OCI-LY7 (cell line): Measurements from ENCODE around the gene BRPF3. TPM values are rescaled to one million over a fixed set of nuclear protein-coding genes. Genes with fewer than 3 reads are reported as not detected.

ENCODE experiments used
- BruUV-seq: library from RNA; stranded (reverse); fragments of 400-500 nt; replicated peaks from 2 replicates; lab custom pipeline; 2021; lab: Mats Ljungman, UMichigan
- CTCF ChIA-PET: fragments of 300-600 bp; sonication (Branson Sonifier 250); formaldehyde crosslinking; loops from one replicate; lab custom pipeline; 2022; ENCODE audit warnings: antibody characterized with exemption; ENCODE audit not compliant: unreplicated experiment; lab: Charles Lee
- POLR2A ChIA-PET: fragments of 300-600 bp; sonication (Branson Sonifier 250); formaldehyde crosslinking; loops from one replicate; lab custom pipeline; 2022; ENCODE audit warnings: antibody characterized with exemption; lab: Charles Lee
- DNase-seq: peaks from one replicate; pipeline ENCODE4 v3.0.0-alpha.2; 2015; ENCODE audit warnings: low spot score
- H2AFZ ChIP-seq: fragments of 200-600 bp; sonication (generic), shearing (Covaris generic); 2 replicates; pipeline ENCODE4 v1.6.1; 2014; ENCODE audit warnings: mild to moderate bottlenecking, antibody characterized with exemption, low read length, moderate library complexity
- H3K27ac ChIP-seq: fragments of 200-600 bp; sonication (generic); 2 replicates; pipeline ENCODE4 v1.5.1; 2014; ENCODE audit warnings: mixed run types, low read depth, mild to moderate bottlenecking, moderate library complexity, low read length, inconsistent platforms; ENCODE audit not compliant: poor library complexity, severe bottlenecking
- H3K36me3 ChIP-seq: fragments of 200-600 bp; sonication (generic); 2 replicates; pipeline ENCODE4 v1.6.1; 2014; ENCODE audit warnings: mild to moderate bottlenecking, antibody characterized with exemption, low read length, moderate library complexity, mixed read lengths; ENCODE audit not compliant: insufficient read depth
- H3K4me1 ChIP-seq: fragments of 200-600 bp; sonication (generic); 2 replicates; pipeline ENCODE4 v1.5.1; 2014; ENCODE audit warnings: mild to moderate bottlenecking, low read length; ENCODE audit not compliant: insufficient read depth, poor library complexity, severe bottlenecking
- H3K4me2 ChIP-seq: fragments of 200-600 bp; sonication (generic); 2 replicates; pipeline ENCODE4 v1.6.1; 2014; ENCODE audit warnings: mild to moderate bottlenecking, low read length
- H3K4me3 ChIP-seq: fragments of 200-600 bp; sonication (generic); 2 replicates; pipeline ENCODE4 v1.5.1; 2014; ENCODE audit warnings: mild to moderate bottlenecking, low read depth, low read length; ENCODE audit not compliant: poor library complexity, severe bottlenecking
- H3K79me2 ChIP-seq: fragments of 200-600 bp; sonication (generic); 2 replicates; pipeline ENCODE4 v1.6.1; 2016; ENCODE audit warnings: low read depth, mild to moderate bottlenecking, low read length, moderate library complexity, mixed read lengths; ENCODE audit not compliant: insufficient read depth
- H3K9me2 ChIP-seq: fragments of 200-600 bp; sonication (generic); 2 replicates; pipeline ENCODE4 v1.6.1; 2016; ENCODE audit warnings: mild to moderate bottlenecking, low read length, mixed read lengths; ENCODE audit not compliant: insufficient read depth
- H3K9me3 ChIP-seq: fragments of 200-600 bp; sonication (generic); 2 replicates; pipeline ENCODE4 v1.6.1; 2014; ENCODE audit warnings: mild to moderate bottlenecking, mixed run types, low read length, mixed read lengths
- H4K20me1 ChIP-seq: fragments of 200-600 bp; sonication (generic); 2 replicates; pipeline ENCODE4 v1.6.1; 2014; ENCODE audit warnings: mild to moderate bottlenecking, antibody characterized with exemption, low read length, moderate library complexity, mixed read lengths; ENCODE audit not compliant: insufficient read depth
- EZH2phosphoT487 ChIP-seq: fragments of 200-600 bp; sonication (generic); IDR thresholded peaks from 2 replicates; pipeline ENCODE4 v1.6.1; 2018; ENCODE audit warnings: low read depth, borderline replicate concordance, mild to moderate bottlenecking, mixed run types, antibody characterized with exemption, low read length, moderate library complexity, mixed read lengths
- intact Hi-C: fragments of 100-400 bp; cut with micrococcal nuclease; formaldehyde crosslinking; loops from one replicate; pipeline ENCODE4 v1.10.0; 2022; ENCODE audit not compliant: unreplicated experiment
- total RNA-seq, 2 experiments: library from RNA; depleted of rRNA in 1 of 2; stranded (reverse); fragments of >200 nt in 1 of 2; shearing (Covaris generic) in 1 of 2; gene quantifications; 2 replicates each; pipeline ENCODE4 v1.2.3, GENCODE V29; 2014 to 2022
- TF ChIP-seq, protein P1 (sequence below): fragments of 200-600 bp; sonication (generic); conservative IDR thresholded peaks from 2 replicates; pipeline ENCODE4 v1.5.1; 2014; ENCODE audit warnings: mild to moderate bottlenecking, antibody characterized with exemption, low read length, moderate library complexity, mixed read lengths

The BRPF3 gene
- total RNA-seq, 2 experiments from 2014 or later: 10.4 to 12.0 TPM

DNA sequence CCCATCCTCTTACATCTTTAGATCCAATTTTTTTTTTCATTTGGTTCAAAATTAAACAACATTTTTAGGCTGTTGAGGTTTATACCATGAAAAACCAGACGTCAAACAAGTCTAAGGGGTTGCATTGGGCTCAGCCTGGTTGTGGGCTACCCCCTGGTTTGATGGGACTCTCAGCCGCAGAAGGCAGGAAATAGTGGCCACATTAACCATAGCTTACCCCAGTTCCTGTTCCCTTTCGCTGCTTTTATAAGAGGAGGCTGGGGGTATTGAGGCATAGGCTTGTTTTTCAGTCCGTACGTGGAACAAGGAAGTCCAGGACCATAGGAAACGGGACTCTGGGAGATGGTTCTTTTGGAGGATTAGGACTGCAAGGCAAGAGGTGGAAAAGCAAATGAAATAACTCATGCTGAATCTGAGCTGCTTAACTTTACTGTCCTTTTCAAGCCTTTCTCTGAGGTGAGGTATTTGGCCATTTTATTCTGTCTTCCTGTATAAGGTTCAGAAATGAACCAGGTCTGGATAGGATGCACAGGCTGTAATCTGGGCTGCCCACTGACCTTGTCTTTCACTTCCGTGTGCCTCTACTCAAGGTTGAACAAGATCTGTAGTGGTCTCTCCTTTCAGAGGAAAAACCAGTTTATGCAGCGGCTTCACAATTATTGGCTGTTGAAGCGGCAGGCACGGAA, 7.7 kb downstream of the BRPF3 start:
- Histone ChIP-seq H3K4me2 (no peak overlapping the region), H3K4me3 (no peak overlapping the region), H3K9me2 (no peaks in the 10 kb centered on the region), H3K79me2 (no peaks in the 10 kb centered on the region), H3K4me1 (peaks cover 10% of the 10 kb centered on the region), H3K27ac (no peak overlapping the region), H2AFZ (no peak overlapping the region), H3K36me3 (peaks cover 60% of the 10 kb centered on the region), H4K20me1 (no peaks in the 10 kb centered on the region), H3K9me3 (no peaks in the 10 kb centered on the region)
- no TSS peak for BruUV-seq
- ChIA-PET POLR2A (no interaction called here), CTCF (interaction anchor here (0.6 kb wide), 1 partner anchor 592 kb away, joined by 3 read pairs; no protein-coding TSS in a partner anchor)
- peak; percentile 17 for DNase-seq
- TF ChIP-seq, protein P1, sequence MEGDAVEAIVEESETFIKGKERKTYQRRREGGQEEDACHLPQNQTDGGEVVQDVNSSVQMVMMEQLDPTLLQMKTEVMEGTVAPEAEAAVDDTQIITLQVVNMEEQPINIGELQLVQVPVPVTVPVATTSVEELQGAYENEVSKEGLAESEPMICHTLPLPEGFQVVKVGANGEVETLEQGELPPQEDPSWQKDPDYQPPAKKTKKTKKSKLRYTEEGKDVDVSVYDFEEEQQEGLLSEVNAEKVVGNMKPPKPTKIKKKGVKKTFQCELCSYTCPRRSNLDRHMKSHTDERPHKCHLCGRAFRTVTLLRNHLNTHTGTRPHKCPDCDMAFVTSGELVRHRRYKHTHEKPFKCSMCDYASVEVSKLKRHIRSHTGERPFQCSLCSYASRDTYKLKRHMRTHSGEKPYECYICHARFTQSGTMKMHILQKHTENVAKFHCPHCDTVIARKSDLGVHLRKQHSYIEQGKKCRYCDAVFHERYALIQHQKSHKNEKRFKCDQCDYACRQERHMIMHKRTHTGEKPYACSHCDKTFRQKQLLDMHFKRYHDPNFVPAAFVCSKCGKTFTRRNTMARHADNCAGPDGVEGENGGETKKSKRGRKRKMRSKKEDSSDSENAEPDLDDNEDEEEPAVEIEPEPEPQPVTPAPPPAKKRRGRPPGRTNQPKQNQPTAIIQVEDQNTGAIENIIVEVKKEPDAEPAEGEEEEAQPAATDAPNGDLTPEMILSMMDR: no peak
- no peak for TF ChIP-seq EZH2phosphoT487
- intact Hi-C loops: no loop called here

DNA sequence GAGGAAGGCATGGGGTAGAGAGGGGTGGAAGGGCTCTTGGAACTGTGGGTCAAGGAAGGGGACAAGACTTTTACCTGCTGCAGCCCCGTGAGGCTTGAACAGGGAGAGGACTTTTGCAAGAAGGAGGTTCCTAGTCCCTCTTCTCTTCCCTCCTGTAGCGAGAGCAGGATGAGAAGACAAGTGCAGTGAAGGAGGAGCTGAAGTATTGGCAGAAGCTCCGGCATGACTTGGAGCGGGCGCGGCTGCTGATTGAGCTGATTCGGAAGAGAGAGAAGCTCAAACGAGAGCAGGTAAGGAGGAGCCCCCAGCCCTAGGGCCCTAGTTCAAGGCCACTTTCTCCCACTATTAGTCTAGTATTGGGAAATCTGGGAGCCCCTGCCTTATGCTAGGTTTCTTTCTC, 10.6 kb downstream of the BRPF3 start:
- Histone ChIP-seq H3K4me3 (no peak overlapping the region), H3K79me2 (no peaks in the 10 kb centered on the region), H3K4me2 (no peak overlapping the region), H3K9me2 (no peaks in the 10 kb centered on the region), H3K4me1 (peaks cover 4% of the 10 kb centered on the region), H4K20me1 (no peaks in the 10 kb centered on the region), H2AFZ (no peak overlapping the region), H3K36me3 (peaks cover 62% of the 10 kb centered on the region), H3K9me3 (no peaks in the 10 kb centered on the region), H3K27ac (no peak overlapping the region)
- intact Hi-C loops: no loop called here
- BruUV-seq: no TSS peak
- TF ChIP-seq, protein P1: no peak
- TF ChIP-seq EZH2phosphoT487: no peak
- DNase-seq: no peak
- POLR2A ChIA-PET: interaction anchor here (1.1 kb wide), 1 partner anchor 86 kb away, joined by 3 read pairs; no protein-coding TSS in a partner anchor
- CTCF ChIA-PET: interaction anchor here (0.5 to 1.0 kb wide), 2 partner anchors 8 to 685 kb away, joined by 3 read pairs; no protein-coding TSS in a partner anchor

DNA sequence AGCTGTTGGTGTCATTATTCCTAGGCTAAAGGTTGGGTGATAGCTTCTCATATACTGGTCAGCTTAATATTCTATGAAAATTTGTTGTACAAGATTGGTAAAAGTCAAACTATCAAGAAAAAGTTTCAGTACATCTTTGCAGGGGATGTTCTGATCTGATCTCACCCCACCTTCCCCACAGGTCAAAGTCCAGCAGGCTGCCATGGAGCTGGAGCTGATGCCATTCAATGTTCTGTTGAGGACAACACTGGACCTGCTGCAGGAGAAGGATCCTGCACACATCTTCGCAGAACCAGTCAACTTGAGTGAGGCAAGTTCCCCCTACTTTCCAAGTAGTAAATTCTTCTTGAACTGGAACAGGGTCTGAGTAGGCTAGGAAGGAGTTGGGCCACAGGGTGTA, 13.1 kb downstream of the BRPF3 start:
- intact Hi-C loops: no loop called here
- TF ChIP-seq, protein P1: no peak
- no peak for TF ChIP-seq EZH2phosphoT487

More for the DNA sequence above, 13.1 kb downstream of the BRPF3 start:
- Histone ChIP-seq H3K4me1 (no peaks in the 10 kb centered on the region), H3K4me3 (no peak overlapping the region), H3K4me2 (no peak overlapping the region), H3K27ac (no peak overlapping the region), H3K9me2 (no peaks in the 10 kb centered on the region), H4K20me1 (no peaks in the 10 kb centered on the region), H3K9me3 (no peaks in the 10 kb centered on the region), H2AFZ (no peak overlapping the region), H3K79me2 (no peaks in the 10 kb centered on the region), H3K36me3 (peaks cover 58% of the 10 kb centered on the region)
- ChIA-PET POLR2A (interaction anchor here (0.6 to 1.3 kb wide), 2 partner anchors 12 to 668 kb away, joined by 4 read pairs; no protein-coding TSS in a partner anchor), CTCF (no interaction called here)
- no peak for DNase-seq
- BruUV-seq: no TSS peak
